ENCODE measurements around the gene CABCOCO1.

DNA sequence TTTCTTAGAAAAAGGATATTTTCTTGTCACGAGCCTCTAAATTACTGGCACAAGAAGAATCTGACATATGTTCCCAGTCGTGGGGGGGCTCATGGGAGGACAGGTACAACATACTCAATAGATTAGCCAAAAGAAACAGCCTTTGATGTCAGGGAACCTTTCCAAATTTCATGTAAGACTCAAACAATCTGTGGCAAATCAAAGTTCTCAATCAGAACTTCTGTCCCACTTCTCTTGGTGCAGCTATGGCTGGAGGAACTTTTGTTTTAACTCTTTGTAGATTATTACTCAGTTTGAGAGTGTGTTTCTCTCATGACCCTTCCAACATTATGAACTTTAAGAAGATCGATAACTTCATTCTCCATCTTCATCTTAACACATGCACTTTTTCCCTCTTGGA lies 124.4 kb downstream of the CABCOCO1 start:
- TF ChIP-seq, protein P1, sequence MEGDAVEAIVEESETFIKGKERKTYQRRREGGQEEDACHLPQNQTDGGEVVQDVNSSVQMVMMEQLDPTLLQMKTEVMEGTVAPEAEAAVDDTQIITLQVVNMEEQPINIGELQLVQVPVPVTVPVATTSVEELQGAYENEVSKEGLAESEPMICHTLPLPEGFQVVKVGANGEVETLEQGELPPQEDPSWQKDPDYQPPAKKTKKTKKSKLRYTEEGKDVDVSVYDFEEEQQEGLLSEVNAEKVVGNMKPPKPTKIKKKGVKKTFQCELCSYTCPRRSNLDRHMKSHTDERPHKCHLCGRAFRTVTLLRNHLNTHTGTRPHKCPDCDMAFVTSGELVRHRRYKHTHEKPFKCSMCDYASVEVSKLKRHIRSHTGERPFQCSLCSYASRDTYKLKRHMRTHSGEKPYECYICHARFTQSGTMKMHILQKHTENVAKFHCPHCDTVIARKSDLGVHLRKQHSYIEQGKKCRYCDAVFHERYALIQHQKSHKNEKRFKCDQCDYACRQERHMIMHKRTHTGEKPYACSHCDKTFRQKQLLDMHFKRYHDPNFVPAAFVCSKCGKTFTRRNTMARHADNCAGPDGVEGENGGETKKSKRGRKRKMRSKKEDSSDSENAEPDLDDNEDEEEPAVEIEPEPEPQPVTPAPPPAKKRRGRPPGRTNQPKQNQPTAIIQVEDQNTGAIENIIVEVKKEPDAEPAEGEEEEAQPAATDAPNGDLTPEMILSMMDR (IDR thresholded peaks at IDR 0.05) = no peak
- no peak for TF ChIP-seq POLR2A (IDR thresholded peaks at IDR 0.05)

Measured in body of pancreas (tissue), 4 donors.